IMR-90 (cell line): ENCODE measurements around the gene NAXE. TPM values are rescaled to one million over a fixed set of nuclear protein-coding genes. Genes with fewer than 3 reads are reported as not detected.

Source experiments
- ATAC-seq: fragments of 200-7000 bp; cut with Tn5 transposase; 2 replicates; pipeline ENCODE4 v1.9.1; 2020; ENCODE audit warnings: low read depth, mild to moderate bottlenecking, moderate library complexity
- BruUV-seq: library from RNA; stranded (reverse); fragments of 400-500 nt; replicated peaks from 2 replicates; lab custom pipeline; 2021; lab: Mats Ljungman, UMichigan
- CTCF ChIA-PET: fragments of 300-600 bp; formaldehyde crosslinking; extraction: SDS; loops from one replicate; lab custom pipeline; 2021; ENCODE audit warnings: antibody characterized with exemption; lab: Yijun Ruan, JAX
- POLR2A ChIA-PET: fragments of 300-600 bp; sonication (Branson Sonifier 250); formaldehyde crosslinking; loops from one replicate; lab custom pipeline; 2022; ENCODE audit warnings: antibody characterized with exemption; ENCODE audit not compliant: unreplicated experiment; lab: Charles Lee
- DNase-seq: peaks from one replicate; pipeline ENCODE4 v3.0.0; 2013
- H2AFZ ChIP-seq: replicated peaks from 2 replicates; pipeline ENCODE3; 2013; ENCODE audit warnings: low read length, mild to moderate bottlenecking; ENCODE audit not compliant: poor library complexity
- H2AK5ac ChIP-seq: 2 replicates; pipeline ENCODE4 v1.6.1; 2013; ENCODE audit warnings: low read depth, low read length, inconsistent platforms
- H2AK9ac ChIP-seq: replicated peaks from 2 replicates; pipeline ENCODE3; 2013; ENCODE audit warnings: mild to moderate bottlenecking, low read depth, low read length, moderate library complexity; ENCODE audit not compliant: poor library complexity
- H2BK120ac ChIP-seq: 2 replicates; pipeline ENCODE4 v1.6.1; 2013; ENCODE audit warnings: low read depth, low read length, inconsistent platforms
- H2BK15ac ChIP-seq: 3 replicates; pipeline ENCODE4 v1.6.1; 2013; ENCODE audit warnings: low read depth, low read length, inconsistent platforms
- H2BK20ac ChIP-seq: 2 replicates; pipeline ENCODE4 v1.6.1; 2013; ENCODE audit warnings: low read depth, mild to moderate bottlenecking, inconsistent platforms, low read length, moderate library complexity
- H2BK5ac ChIP-seq: 2 replicates; pipeline ENCODE4 v1.6.1; 2013; ENCODE audit warnings: mild to moderate bottlenecking, low read depth, low read length, inconsistent platforms; ENCODE audit not compliant: poor library complexity, severe bottlenecking
- H3K14ac ChIP-seq: replicated peaks from 2 replicates; pipeline ENCODE4 v1.6.1; 2013; ENCODE audit warnings: low read depth, low read length, inconsistent platforms
- H3K18ac ChIP-seq: 2 replicates; pipeline ENCODE4 v1.6.1; 2013; ENCODE audit warnings: low read depth, low read length, control low read depth
- H3K23ac ChIP-seq: 2 replicates; pipeline ENCODE4 v1.6.1; 2013; ENCODE audit warnings: low read depth, low read length, inconsistent platforms
- H3K27ac ChIP-seq: 2 replicates; pipeline ENCODE4 v1.5.1; 2013; ENCODE audit warnings: mild to moderate bottlenecking, control low read depth, low read length; ENCODE audit not compliant: insufficient read depth
- H3K27me3 ChIP-seq: 2 replicates; pipeline ENCODE4 v1.6.1; 2013; ENCODE audit warnings: low read length; ENCODE audit not compliant: control insufficient read depth, insufficient read depth
- H3K36me3 ChIP-seq: 2 replicates; pipeline ENCODE4 v1.6.1; 2013; ENCODE audit warnings: low read length, mixed read lengths; ENCODE audit not compliant: control insufficient read depth, insufficient read depth
- H3K4ac ChIP-seq: 2 replicates; pipeline ENCODE4 v1.6.1; 2013; ENCODE audit warnings: low read depth, low read length, inconsistent platforms
- H3K4me1 ChIP-seq: 2 replicates; pipeline ENCODE4 v1.6.1; 2013; ENCODE audit warnings: low read length, mixed read lengths; ENCODE audit not compliant: control insufficient read depth, insufficient read depth
- H3K4me2 ChIP-seq: 2 replicates; pipeline ENCODE4 v1.6.1; 2013; ENCODE audit warnings: low read depth, mild to moderate bottlenecking, control low read depth, low read length, moderate library complexity
- H3K4me3 ChIP-seq: 2 replicates; pipeline ENCODE4 v1.5.1; 2013; ENCODE audit warnings: low read depth, mild to moderate bottlenecking, control low read depth, low read length, moderate library complexity; ENCODE audit not compliant: insufficient read depth
- H3K56ac ChIP-seq: 2 replicates; pipeline ENCODE4 v1.6.1; 2013; ENCODE audit warnings: low read length, inconsistent platforms; ENCODE audit not compliant: insufficient read depth; ENCODE audit errors: extremely low read depth
- H3K79me1 ChIP-seq, 2 experiments: 2 replicates each; pipeline ENCODE4 v1.6.1; 2013; ENCODE audit warnings: low read length in 2 of 2, inconsistent platforms in 1 of 2, low read depth in 1 of 2
- H3K9ac ChIP-seq: 2 replicates; pipeline ENCODE4 v1.6.1; 2013; ENCODE audit warnings: low read depth, low read length, control low read depth
- H3K9me1 ChIP-seq: 2 replicates; pipeline ENCODE4 v1.6.1; 2013; ENCODE audit warnings: low read length, inconsistent platforms; ENCODE audit not compliant: insufficient read depth
- H3K9me3 ChIP-seq: 2 replicates; pipeline ENCODE4 v1.6.1; 2013; ENCODE audit warnings: low read length; ENCODE audit not compliant: control insufficient read depth, insufficient read depth
- H4K20me1 ChIP-seq: 2 replicates; pipeline ENCODE4 v1.6.1; 2013; ENCODE audit warnings: low read length, inconsistent platforms; ENCODE audit not compliant: insufficient read depth
- H4K5ac ChIP-seq: 2 replicates; pipeline ENCODE4 v1.6.1; 2013; ENCODE audit warnings: mild to moderate bottlenecking, low read depth, low read length, control low read depth
- H4K8ac ChIP-seq, 2 experiments: 2 replicates each; pipeline ENCODE4 v1.6.1; 2013; ENCODE audit warnings: low read depth in 2 of 2, low read length in 2 of 2, control low read depth in 1 of 2, inconsistent platforms in 1 of 2
- H4K91ac ChIP-seq: 2 replicates; pipeline ENCODE4 v1.6.1; 2013; ENCODE audit warnings: low read depth, low read length, inconsistent platforms; ENCODE audit not compliant: insufficient read depth
- MAZ ChIP-seq: IDR thresholded peaks from 2 replicates; pipeline ENCODE4 v1.6.1; 2012; ENCODE audit warnings: low read depth, mild to moderate bottlenecking, low read length, improper control_type of control experiment, moderate library complexity, borderline replicate concordance
- NFE2L2 ChIP-seq: fragments of 150-350 bp; IDR thresholded peaks from 2 replicates; pipeline ENCODE4 v1.6.1; 2016; ENCODE audit warnings: low read depth, mild to moderate bottlenecking, low read length
- WGBS, 2 experiments: methylation state at CpG; one replicate each; pipeline versions ENCODE4 v1.1.5 to v1.1.7; 2013; ENCODE audit warnings: missing lambda C conversion rate in 2 of 2; ENCODE audit not compliant: insufficient read length in 1 of 2; ENCODE audit errors: extremely low coverage in 2 of 2; 5-methylcytosine and 5-hydroxymethylcytosine counted together
- dilution Hi-C: fragments of 300-500 bp; cut with HindIII; formaldehyde crosslinking; loops from one replicate; pipeline ENCODE4 v1.14.3; 2018; ENCODE audit warnings: low sequenced_read_pairs; ENCODE audit not compliant: unreplicated experiment
- in situ Hi-C: fragments of 300-500 bp; cut with MboI; formaldehyde crosslinking; loops from 3 replicates; pipeline ENCODE4 v1.14.3; 2019; ENCODE audit warnings: low sequenced_read_pairs, inconsistent platforms, mixed read lengths
- intact Hi-C: fragments of 100-400 bp; cut with micrococcal nuclease; formaldehyde crosslinking; loops from 2 replicates; pipeline ENCODE4 v1.10.0; 2022
- polyA plus RNA-seq, 3 experiments: library from polyadenylated mRNA; depleted of rRNA; stranded (reverse); fragments of >200 nt; gene quantifications; 2 replicates each; pipeline ENCODE4 v1.2.3, GENCODE V29; 2012; ENCODE audit warnings: low replicate concordance in 1 of 3
- total RNA-seq: library from RNA; depleted of rRNA; stranded (reverse); fragments of >200 nt; gene quantifications from 2 replicates; pipeline ENCODE4 v1.2.3, GENCODE V29; 2012

NAXE gene
- total and polyA plus RNA-seq, 2 of the 4 experiments (the other 2 are of a cell fraction): 61.0 to 74.2 TPM

GRCh38 chr1:156641761-156642264 is 50.2 kb downstream of the NAXE start, which contains the start of gene BCAN:
Gene BCAN, plus strand, starts transcription at chr1:156642117. Its CDS starts 3,938 bp downstream, at chr1:156646055.
- peak; percentile 72 for ATAC-seq
- H3K4me2 ChIP-seq: peak within 1 kb of the TSS; percentile 43; the same call in 1 of the 2 replicates
- WGBS, 2 experiments: 0% methylated on average over 12 of the region's 46 CpGs; no CpG with 5 or more reads in 1 of the 2 experiments

More at GRCh38 chr1:156641761-156642264, 50.2 kb downstream of the NAXE start, which contains the start of gene BCAN:
- Histone ChIP-seq H3K27me3 (peaks cover 92% of the 10 kb centered on the region), H3K56ac (no peak within 1 kb of the TSS), H3K4me3 (no peak within 1 kb of the TSS; the same call in 1 of the 2 replicates), H4K91ac (no peak within 1 kb of the TSS), H3K18ac (no peak within 1 kb of the TSS), H2AK9ac (no peak within 1 kb of the TSS), H2AK5ac (no peak within 1 kb of the TSS), H3K9me1 (no peaks in the 10 kb centered on the region), H3K4me1 (no peaks in the 10 kb centered on the region; the same call in 1 of the 2 replicates), H2BK15ac (no peak within 1 kb of the TSS), H4K8ac (no peak within 1 kb of the TSS), H2BK120ac (no peak within 1 kb of the TSS), H3K9ac (no peak within 1 kb of the TSS), H2AFZ (peak within 1 kb of the TSS; percentile 61), H4K20me1 (peaks cover 11% of the 10 kb centered on the region; the same call in 1 of the 2 replicates), H2BK20ac (no peak within 1 kb of the TSS), H3K27ac (no peak within 1 kb of the TSS), H3K36me3 (no peaks in the 10 kb centered on the region), H4K5ac (no peak within 1 kb of the TSS), H3K4ac (no peak within 1 kb of the TSS), H3K9me3 (0 out of 2 replicates have a peak, but pooled peaks cover 1% of the 10 kb centered on the region), H3K23ac (peak within 1 kb of the TSS; percentile 49; the same call in 1 of the 2 replicates), H3K79me1 (no peaks in the 10 kb centered on the region), H2BK5ac (no peak within 1 kb of the TSS), H3K14ac (no peak within 1 kb of the TSS)
- dilution Hi-C loops (no loop called here), intact Hi-C loops (no loop called here), in situ Hi-C loops (no loop called here)
- TF ChIP-seq MAZ: peak; percentile 38; the same call in 1 of the 2 replicates
- TF ChIP-seq NFE2L2: no peak
- DNase-seq: peak; percentile 19
- ChIA-PET POLR2A (no interaction called here), CTCF (interaction anchor here (1.5 to 1.8 kb wide), 2 partner anchors 15 to 18 kb away, joined by 4 to 14 read pairs; no protein-coding TSS in a partner anchor)
- BruUV-seq: no TSS peak
